NCI-H1048 (cell line): Measurements from ENCODE around the gene FLNB.

Source experiments
- DNase-seq: peaks from one replicate; lab custom pipeline; 2025; lab: John Stamatoyannopoulos, UW

Gene FLNB

DNA sequence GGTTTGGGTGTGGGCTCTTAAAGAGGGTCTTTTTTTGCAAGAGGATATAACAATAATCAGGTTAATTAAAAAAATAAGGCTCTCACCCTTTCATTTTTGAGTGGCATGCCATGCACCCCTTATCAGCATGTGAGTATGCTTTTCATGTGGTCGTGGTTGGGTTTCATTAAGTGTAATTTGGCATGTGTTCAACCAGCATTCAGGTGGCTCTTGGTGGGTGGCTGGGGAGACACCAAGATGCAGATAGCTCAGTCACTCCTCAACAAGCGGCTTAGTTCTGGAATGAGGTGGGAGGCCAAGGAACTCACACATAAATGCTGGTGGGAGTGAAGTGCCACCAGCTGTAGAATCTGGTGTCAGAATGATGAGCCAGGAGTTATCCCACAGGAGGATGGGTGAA is 66.8 kb downstream of the FLNB start:
- DNase-seq = no peak

DNA sequence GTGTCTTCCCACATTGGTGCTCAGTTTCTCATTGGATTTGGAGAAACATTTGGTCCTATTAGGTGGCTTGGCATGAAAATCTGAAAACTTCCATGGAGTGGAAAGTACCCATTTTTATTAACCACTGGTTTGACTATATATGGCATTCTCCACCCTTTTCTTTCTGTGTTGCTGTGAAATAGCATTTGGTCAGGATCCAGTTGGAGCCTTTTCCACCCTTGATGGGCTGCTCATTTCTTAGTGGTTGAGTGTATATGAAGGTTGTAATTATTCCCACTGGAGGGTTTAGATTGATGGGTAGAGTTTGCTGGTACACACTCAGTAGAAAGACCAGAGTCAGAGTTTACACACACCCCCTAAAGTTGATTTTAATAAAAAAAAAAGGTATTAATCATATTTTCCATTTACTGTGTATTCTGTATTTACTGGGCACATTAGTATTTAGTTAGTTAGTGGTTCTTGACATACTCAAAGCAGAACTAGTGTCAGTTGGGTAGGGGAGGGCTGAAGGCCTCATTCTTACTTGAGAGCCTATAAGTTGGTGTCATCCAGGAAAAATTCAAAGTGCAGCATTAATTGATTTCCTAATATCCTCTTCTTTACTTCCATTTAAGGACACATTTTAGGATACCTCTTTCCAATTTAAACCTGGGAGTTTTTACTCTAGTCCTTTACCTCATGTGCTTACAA is 69.5 kb downstream of the FLNB start:
- DNase-seq = no peak

GRCh38 chr3:58078610-58079009 is 70.4 kb downstream of the FLNB start:
- no peak for DNase-seq

DNA sequence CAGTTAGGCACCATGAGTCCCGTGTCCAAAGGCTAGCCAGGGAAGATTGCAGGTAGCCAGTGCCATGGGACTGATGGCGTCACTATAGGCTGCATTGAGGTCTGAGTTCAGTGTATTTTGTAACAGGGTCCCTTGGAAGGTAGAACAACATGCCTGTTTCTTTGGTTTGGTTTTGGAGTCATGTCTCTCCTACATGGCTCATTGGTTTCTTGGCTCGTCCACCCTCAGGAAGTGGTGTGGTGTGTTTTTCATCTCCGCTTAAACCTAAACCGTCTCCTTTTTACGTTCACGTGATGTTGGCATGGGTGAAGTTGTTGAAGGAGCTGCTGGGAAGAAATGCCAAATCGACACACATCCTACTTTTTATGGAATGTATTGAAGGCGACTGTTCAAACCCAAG is 71.6 kb downstream of the FLNB start:
- DNase-seq = no peak

- DNase-seq = no peak
Observed at GRCh38 chr3:58082047-58082446, 73.8 kb downstream of the FLNB start.

DNA sequence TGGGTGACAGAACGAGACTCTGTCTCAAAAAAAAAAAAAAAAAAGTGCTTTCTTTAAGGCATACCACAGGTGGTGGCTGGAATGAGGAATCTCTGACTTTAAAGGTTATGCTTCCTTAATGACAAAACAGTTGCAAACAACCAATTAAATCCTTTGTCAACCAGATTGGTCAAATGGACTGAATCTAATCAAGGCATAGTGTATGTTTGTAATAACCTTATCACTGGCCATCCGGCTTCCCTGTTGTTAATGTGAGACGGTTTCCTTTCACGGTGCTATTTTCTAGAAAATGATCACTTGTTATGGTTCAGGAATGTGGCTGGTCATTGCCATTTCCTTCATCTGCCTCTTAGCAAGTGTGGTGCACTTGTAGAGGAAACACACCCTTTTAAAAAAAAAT is 75.9 kb downstream of the FLNB start:
- no peak for DNase-seq

- no peak for DNase-seq
Observed at GRCh38 chr3:58084788-58085543, 76.7 kb downstream of the FLNB start.

GRCh38 chr3:58085616-58086015 is 77.4 kb downstream of the FLNB start:
- DNase-seq = no peak

GRCh38 chr3:58088501-58088900 is 80.3 kb downstream of the FLNB start:
- no peak for DNase-seq

- DNase-seq = no peak
Observed at GRCh38 chr3:58090351-58090750, 82.1 kb downstream of the FLNB start.

DNA sequence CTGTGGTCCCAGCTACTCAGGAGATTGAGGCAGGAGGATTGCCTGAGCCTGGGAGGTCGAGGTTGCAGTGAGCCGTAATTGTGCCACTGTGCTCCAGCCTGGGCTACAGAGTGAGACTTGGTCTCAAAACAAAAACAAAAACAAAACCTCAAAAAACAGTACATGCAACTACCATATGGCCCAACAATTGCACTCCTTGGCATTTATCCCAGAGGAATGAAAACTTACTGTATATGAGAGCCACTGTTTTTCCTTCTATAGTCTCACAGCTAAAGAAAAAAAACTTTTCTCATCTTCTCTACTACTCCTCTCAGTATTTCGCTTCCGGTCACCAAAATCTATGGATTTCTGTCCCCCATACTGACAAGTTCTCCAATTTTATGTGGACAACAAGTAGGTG is 84.3 kb downstream of the FLNB start:
- no peak for DNase-seq

DNA sequence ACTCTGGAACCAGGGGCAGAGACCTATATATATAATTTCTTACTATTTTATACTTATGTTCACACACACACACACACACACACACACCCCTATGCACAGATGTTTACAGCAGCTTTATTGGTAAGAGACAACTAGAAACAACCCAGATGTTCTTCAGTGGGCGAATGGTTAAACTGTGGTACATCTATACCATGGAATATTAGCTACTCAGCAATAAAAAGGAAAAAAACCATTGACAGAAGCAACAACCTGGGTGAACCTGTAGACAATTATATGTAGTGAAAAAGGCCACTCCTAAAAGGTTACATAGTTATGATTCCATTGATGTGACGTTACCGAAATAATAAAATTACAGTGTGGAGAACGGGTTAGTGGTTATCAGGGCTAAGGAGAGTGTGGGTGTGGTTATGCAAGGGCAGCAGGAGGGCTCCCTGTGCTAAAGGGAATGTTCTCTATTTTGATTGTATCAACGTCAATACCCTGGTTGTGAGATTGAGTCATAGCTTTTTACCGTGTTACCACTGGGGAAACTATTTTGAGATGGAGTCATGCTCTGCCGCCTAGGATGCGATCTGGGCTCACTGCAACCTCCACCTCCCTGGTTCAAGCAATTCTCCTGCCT is 85.5 kb downstream of the FLNB start:
- DNase-seq = no peak

GRCh38 chr3:58094657-58095056 is 86.4 kb downstream of the FLNB start:
- DNase-seq = no peak

GRCh38 chr3:58095603-58096138 is 87.4 kb downstream of the FLNB start:
- DNase-seq = no peak

- no peak for DNase-seq
Observed at GRCh38 chr3:58098531-58098930, 90.3 kb downstream of the FLNB start.

DNA sequence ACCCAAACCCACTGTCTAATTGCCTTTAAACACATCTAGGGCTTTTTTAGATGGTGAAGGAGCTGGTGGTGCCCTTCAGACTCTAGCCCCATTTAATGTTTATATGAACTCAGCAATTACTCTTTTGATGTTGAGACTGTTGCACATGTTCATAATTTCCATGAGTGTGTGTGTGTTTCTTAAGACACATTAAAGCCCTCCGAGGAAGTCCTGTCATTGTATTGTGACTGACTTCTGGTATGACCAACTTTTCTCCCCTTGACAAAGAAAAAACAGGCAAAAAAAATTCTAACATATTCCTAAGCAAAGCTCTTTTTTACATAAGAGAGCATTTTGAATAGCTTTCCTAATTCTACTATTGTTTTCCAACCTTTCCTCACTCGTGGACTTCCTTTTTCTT is 91.6 kb downstream of the FLNB start:
- DNase-seq = no peak

DNA sequence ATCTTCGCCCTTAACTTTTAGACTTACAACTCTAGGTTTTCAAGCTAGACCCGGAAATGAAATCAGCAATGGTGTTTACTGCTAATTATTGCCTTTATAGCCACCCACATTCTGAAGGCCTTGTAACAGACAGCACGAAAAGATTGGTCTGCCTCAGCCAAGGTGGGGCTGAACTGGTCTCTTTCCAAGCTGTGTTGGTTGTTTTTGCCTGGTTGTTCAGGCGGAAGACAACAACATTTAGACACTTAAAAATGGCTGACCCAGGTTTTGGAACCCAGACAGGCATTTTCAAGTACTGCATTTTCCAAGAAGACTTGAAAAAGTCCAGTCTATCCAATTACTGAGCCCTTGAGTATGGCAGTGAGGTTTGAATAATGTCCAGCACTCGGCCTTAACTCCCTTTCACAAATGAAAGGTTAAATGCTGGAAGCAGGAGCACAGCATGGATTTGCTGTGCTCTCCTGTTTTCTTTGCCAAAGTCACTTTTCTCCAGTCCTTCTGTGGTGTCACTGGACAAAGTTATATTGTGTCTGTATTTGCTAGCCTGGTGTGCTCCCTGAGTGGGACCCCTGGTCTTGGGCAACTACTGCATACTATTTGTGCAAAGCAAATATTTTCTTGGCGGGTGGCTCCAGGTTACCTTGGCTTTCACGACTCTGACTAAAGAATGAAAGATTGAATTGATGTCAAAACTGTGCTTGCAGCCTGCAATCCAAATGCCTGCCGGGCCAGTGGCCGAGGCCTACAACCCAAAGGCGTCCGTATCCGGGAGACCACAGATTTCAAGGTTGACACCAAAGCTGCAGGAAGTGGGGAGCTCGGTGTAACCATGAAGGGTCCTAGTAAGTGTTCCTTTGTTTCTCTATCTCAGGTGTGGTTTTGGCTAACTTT is 93.5 kb downstream of the FLNB start:
- no peak for DNase-seq

DNA sequence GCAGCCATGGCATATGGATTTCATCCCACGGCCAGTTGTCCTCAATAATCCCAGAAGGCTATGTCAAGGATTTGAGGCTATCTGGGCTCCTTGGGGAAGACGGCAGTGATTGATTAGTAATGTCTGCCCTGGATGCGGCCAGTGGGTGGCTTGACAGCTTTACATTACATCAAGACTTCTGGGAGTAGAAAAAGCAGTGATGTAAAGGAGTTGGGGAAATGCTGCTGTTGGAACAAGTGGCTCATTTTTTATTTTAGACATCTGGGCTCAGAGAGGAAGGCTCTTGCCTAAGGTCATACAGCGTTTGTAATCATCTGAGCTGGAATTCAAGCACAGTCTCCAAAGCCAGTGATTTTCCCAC is 94.1 kb downstream of the FLNB start:
- DNase-seq = no peak

- no peak for DNase-seq
Observed at GRCh38 chr3:58102976-58103451, 94.8 kb downstream of the FLNB start.

GRCh38 chr3:58104151-58104550 is 95.9 kb downstream of the FLNB start:
- no peak for DNase-seq

GRCh38 chr3:58104712-58105111 is 96.5 kb downstream of the FLNB start:
- no peak for DNase-seq

GRCh38 chr3:58105196-58105595 is 97.0 kb downstream of the FLNB start:
- DNase-seq = no peak
